Uterus (tissue), 2 donors: ENCODE results near the gene SIRT2.

ENCODE experiments used
- CTCF ChIP-seq, 4 experiments: fragments of 200-600 bp in 2 of 4; fragments of 450-650 bp in 2 of 4; sonication (generic) in 2 of 4; IDR thresholded peaks; one replicate each; pipeline ENCODE4 v1.5.1; 2016 to 2019; ENCODE audit warnings: antibody characterized with exemption in 4 of 4, mild to moderate bottlenecking in 2 of 4, moderate library complexity in 1 of 4
- POLR2A ChIP-seq, 2 donors: fragments of 450-650 bp; IDR thresholded peaks; one replicate each; pipeline ENCODE4 v1.6.1; 2016; ENCODE audit warnings: antibody characterized with exemption in 2 of 2, mild to moderate bottlenecking in 1 of 2, moderate library complexity in 1 of 2

- TF ChIP-seq POLR2A (IDR thresholded peaks at IDR 0.05) (no peak), CTCF (IDR thresholded peaks at IDR 0.05) (no peak)
Measured at GRCh38 chr19:38836983-38837626, 62.3 kb downstream of the SIRT2 start.
